HG03103 (cell line): ENCODE data around the gene FOXJ1.

Source experiments
- ATAC-seq: cut with Tn5 transposase; IDR thresholded peaks from one replicate; pipeline ENCODE4 v1.9.1; 2021; ENCODE audit warnings: low read depth; ENCODE audit not compliant: unreplicated experiment

FOXJ1 gene

DNA sequence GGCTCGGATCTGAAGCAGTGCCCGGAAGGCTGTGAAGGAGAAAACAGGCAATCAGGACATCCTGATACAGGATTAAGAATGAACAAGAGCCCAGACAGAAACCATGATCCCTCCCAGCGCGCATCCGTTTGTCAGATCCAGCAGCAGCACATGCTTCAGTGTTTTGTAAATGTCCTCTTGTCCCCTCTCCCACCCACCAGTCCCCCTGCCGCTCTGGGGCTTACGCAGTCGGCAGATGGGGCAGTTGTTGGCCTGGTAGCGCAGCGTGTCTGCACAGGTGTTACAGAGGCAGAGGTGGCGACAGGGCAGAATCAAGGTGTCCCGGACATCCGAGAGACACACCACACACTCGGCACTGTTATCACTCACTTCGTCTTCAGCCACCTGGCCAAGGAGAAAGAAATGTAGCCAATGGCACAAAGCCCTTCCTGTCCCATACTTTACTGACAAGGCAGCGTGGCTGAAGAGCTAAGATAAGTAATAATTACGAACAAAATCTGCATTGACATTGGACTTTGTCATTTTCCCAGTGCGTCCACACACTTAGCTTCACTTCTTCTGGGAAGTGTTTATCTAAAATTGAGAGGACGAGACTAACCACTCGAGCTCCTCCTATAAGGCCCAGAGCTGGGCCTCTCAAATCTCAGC is 20.7 kb upstream of the FOXJ1 start:
- ATAC-seq, result no peak

DNA sequence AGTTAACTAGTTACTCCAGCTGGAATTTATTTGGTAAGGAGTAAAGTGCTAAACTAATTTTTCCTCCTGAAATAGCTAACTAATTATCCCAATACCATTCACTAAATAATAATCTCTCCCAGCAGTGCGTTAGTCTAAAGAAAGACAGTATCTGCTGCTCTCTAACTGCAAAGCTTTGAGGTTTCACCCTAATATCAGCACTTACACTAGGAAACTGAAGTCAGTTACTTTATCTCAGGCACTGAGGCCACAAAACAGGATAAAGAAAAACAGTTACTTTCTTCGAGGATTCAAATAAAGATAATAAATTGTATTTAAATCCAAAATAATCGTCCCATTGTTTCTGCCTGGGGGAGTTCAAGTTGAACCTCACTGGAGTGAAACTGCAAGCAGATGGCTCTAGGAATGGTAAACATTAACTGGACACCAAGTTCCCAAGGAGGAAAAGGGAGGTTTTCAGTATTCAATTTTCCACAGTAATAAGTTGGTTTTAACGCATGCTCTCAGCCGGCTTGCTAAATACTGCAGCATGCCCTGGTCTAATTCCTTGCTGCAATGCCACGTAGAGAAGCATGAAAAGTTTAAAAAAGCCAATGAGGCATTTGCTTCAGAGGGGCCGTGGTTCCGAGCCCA is 20.0 kb upstream of the FOXJ1 start:
- no peak for ATAC-seq

DNA sequence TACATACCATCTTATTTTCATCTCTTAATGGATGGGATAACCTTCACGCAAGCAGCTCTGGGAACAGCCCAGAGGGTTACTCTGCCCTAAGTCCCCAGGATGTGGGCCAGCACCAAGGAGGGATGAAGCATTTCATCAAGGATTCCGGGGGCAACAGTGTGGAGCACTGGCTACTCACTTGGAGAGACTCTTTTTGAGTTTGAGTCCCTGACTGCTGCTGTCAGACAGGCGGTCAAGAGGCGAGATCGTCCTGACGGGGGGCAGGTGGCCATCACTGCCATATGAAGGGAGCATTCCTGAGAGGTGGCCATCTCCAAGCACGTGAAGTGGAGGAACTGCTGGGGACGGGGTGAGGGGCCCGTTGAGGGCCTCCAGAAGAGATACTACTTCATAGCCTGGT is 18.1 kb upstream of the FOXJ1 start:
- no peak for ATAC-seq

DNA sequence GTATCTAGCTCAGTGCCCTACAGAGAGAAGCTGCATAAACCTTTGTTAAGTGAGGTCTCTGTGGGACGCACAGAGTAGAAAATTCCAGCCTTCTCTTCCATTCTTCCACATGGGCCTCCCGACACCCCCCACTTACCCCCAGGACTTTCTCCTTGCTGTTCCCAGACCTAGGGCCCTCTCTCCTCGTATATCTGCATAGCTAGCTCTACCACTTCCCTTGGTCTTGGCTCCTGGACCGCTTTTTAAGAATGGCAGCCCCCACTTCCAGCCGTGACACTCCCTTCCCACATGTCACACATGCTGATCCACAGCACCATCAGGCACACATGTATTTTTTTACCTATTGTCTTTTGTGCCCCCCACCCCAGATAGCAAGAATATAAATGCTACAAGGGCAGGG is 16.7 kb upstream of the FOXJ1 start:
- no peak for ATAC-seq

DNA sequence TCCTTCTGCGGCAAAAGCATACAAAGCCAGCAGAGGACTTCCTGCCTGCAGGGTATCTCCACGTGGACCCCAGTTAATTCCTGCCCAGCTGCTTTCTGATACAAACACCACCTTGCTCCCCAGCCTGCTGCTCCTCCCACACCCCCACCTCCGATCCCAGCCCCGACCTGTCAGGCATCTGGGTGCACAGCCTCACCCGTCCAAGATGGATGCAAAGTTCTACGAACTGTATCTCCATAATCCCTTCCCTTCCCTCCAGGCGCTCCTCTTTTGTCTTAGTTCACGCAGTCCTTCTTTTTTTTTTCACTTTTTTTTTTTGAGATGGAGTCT is 15.6 kb upstream of the FOXJ1 start:
- no peak for ATAC-seq

DNA sequence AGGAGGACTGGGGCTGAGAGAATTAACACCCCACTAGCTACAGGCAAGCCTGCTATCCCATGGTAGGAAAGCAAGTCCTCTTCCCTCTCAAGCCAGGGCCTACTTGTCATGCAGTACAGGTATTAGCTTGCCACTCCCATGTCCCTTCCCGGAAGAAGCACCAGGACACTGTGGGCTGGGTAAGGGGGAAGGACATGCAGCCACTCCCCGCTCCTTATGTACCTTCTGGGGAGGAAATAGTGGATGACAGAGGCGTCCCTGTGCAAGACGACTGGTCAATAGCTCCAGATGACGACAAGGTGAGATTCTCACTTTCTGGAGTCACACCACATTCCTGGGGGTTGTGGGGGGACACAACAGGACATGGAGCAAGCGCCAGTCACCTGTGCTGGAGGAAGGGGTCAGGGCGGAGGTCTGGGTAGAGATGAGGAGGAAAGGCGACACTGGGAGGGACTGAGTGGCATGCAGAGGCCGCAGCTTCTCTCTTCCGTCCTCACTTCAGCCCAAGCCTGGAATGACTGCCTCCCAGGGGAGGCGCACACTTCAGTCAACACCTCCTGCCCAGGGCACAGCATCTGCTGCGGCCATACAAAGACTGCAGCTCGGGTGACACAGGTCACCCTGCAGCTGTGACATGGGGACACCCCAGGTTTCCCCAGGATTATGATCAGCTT is 15.1 kb upstream of the FOXJ1 start:
- no peak for ATAC-seq

DNA sequence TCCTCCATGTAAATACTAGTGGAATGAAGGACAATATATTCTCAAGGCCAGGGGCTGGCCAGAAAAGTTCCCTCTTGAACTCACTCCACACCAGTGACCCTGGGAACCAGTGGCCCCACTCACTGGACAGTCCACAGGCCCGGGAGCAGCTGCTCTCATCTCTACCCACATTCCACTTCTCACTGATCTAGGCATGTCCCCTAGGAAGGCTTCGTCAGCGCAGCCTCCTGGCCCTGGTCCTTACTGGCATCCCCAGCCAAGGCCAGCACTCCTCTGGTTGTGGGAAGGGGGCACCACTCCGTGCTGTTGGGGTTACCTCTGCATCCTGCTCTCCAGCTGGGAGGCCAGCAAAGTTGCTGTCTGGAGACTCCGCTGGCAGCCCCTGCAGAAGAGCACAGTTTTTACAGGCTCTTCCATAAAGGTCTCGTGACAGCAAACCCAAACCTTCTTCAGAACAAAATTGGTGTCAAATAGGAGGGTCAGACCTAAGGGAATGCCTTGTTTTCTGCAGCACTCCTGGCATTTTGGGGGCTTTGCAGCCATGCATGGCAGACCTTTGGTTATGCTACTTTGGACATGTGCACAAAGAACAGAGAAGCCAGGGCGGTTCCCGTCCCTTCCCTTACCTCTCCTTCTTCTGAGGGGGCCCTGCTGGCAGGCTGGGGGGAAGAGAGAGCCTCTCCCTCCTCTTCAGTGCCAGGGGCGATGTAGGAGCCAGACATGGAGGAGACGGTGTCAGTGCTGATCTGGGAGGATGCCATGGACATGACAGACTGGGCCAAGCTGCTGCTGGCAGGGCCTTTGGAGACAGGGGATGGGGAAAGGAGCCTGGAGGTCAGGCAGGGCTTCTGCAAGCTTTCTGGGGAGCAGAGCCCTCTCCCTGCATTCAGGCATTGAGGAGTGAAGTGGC is 14.1 kb upstream of the FOXJ1 start:
- no peak for ATAC-seq

DNA sequence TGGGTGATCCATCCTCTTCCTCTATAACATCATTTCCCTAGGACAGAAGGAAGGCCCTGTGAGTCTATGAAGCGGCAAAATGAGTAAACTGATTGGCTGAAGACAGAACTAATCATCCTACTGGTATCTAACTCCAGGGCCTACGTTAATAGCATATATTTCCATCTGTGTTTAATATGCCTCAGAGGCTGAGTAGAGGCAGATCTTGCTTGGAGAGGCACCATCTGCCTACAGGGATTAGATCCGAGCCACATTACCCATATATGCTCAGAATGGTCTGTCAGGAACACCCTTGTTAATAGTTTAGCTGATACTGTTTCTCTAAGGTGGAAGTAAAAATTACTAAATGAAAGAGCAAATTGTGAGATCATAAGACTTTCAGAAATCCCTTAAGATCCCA is 13.2 kb upstream of the FOXJ1 start:
- ATAC-seq, result no peak

DNA sequence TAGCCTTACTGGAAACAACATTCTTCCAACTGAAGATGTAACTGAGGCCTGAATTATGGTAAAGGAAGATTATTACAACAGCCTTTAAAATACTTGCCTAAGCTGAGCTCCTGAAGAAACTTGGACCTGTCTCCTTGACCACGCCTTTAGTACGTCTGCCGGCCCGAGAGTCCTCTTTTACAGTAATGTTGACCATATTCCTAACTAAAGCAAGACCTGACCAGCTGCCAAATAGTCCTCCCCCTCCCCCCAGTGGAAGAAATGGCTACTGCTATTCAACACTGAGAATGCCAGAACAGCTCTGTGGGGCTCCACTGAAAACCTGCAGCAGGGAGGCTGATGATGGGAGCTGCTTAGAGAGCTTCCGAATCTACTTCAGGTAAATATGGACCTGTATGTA is 12.6 kb upstream of the FOXJ1 start:
- no peak for ATAC-seq

DNA sequence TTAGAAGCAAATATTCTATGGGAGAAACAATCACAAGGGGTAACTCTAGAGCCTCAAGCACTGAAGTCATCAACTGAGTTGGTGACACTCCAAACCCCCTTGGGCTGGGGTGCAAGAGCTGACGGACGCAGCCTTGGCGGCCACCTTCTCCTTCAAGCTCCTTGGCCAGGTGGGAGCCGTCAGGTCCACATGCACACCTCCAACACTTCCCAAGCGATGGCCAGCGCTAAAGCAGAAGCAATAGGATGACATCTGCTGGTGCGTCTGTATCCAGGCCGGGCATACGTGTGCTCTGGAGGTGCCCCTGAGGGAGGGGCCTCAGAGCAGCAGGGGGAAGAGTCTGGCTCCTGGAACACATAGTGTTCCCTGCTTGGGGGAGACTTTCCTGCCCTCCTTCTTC is 12.2 kb upstream of the FOXJ1 start:
- no peak for ATAC-seq

DNA sequence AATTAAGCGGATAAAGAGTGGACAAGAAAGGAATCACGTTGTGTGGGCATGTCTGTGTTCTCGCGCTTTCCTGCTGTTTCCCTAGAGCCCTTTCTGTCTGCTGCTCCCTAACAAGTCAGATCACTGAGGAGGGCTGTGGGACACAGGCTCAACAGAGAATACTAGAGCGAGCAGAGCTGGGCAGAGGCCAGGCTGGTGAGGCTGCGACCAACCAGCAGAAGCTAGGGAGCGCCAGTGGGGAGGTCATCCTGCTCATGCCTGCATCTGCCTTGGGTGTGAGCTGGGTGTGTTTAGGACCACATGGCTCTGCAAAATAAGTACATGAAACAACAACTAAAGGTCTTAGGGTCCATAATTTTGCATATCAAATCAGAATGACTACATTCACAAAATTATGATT is 11.5 kb upstream of the FOXJ1 start:
- ATAC-seq, result no peak

DNA sequence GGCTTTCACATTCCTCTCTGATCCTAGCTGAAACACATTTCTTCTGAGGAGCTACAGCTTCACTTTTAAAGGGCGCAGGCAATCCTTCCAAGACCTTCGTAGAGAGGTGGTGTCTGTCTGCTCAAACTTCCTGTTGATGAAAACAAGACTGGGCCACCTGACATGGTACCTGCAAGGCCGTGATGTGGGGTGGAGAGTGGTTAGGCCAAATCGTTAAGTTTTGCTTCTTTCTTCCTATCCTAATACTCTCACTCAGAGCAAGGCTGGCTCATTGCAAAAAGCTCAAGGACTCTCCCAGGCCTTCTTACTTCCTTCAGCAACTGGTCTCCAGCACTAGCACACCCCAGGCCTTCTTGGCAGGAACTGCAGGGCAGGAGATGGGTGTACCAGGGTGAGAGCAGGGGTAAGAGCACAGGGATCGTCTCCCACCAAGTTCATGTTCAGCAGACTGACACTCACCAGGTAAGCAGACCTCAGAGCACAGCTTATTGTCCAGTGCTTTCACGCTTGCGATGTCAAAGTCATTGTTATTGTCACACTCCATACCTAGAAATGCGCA is 10.9 kb upstream of the FOXJ1 start:
- no peak for ATAC-seq

DNA sequence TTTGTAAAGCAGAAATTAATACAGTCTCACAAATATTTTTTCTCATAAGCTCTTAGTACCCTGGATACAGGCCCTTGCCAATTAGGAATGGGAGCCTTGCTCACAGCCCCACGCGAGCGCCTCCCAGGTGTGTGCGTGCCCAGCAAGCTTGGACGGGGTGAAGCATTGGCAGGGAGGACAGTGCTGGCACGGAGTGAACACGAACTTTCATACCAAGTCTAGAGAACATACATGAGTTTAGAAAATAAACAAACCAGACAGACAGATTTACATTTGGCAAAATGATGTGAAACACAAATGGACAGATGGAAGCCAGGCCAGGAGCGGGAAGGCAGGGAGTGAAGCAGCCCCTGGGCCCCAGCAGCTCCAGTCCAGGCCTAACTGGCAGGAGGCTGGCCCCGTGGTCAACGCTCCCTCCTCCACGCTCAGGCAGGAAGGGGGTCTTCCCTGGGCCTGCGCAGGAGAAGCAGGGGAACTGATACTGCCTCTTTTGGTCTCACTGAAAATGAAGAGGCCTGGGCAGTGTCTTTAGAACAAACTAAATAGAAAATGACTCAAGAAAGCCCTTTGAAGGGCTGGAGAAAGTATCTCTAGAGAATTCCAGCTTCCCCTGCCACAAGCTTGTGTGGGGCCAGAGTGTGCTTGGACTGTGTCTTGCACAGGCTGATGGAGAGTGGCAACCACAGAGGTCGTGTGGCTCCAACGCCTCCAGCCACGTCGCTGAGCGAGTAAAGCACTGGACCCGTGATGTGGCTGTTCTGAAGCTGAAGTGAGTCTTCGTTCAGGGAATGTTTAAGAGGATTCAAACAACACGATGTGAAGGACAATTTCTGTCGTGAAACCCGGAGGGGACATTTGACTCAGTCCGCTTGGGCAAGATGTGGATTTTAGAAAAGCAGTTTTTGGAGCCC is 9.9 kb upstream of the FOXJ1 start:
- no peak for ATAC-seq

DNA sequence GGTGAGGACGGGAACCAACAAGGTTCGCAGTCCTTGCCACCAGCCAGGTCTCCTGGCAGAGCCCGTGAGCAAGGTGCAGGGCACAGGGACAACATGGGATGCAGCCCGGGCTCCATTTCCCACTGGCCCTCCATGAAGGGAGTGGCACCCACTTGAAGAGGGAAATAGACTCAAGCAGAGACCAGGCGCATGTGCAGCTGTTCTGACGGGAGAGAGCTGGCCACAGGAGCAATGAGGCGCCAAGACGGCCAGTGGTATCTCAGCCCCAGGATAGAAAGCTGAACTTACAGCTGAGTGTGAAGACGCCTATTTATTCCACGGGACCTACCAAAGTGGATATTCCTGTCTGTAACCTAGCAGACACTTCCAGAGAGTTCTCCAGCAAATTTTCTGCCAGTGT is 8.2 kb upstream of the FOXJ1 start:
- no peak for ATAC-seq

DNA sequence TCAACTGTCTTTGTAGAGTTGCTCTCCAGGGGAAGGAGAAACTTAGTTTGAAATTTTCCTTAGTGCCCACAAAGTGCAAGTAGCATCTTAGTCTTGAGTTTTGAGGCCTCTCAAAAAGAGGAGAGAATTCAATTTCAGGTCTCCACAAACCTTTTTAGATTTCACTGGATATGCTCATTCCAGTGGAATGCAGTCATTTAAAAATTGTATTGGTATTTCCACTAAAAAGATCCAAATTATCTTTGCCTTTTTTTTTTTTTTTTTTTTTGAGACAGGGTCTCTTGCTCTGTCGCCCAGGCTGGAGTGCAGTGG is 6.9 kb upstream of the FOXJ1 start:
- ATAC-seq, result no peak

DNA sequence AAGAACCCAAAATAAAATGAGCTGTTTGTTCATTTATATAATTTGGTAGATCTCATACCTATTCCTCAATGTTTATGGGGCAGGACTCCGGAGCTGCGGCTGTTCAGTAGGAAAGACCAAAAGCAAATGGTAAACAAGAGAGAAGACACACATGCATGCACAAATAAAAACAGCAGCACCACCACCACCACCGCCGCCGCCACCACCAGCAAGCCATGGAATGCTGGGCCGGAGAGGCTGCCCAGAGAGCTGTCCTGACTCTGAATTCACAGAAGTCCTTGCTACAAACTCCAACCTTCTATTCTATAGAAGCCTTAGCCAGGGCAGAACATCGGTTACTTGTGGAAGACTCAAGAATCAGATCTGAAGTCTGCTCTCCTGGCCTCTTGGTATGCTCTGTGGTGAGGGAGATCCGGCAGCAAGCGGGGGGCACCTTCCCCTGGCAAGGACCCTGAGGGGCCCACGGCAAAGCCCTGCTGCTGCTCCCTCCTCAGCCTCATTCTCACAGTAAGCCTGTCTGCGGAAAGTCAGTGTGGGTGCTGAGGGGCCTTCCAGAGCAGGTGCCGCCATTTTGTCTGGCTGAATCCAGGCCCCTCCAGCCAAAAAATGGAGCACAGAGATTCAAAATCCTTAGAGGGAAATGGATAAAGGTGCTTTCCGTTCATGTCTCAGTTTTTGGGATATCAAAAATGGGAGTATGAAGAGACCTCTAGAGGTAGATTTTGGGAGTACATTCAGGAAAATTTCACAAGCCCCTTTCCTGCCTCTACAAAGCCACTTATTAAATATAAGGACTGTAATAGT is 6.4 kb upstream of the FOXJ1 start:
- no peak for ATAC-seq

DNA sequence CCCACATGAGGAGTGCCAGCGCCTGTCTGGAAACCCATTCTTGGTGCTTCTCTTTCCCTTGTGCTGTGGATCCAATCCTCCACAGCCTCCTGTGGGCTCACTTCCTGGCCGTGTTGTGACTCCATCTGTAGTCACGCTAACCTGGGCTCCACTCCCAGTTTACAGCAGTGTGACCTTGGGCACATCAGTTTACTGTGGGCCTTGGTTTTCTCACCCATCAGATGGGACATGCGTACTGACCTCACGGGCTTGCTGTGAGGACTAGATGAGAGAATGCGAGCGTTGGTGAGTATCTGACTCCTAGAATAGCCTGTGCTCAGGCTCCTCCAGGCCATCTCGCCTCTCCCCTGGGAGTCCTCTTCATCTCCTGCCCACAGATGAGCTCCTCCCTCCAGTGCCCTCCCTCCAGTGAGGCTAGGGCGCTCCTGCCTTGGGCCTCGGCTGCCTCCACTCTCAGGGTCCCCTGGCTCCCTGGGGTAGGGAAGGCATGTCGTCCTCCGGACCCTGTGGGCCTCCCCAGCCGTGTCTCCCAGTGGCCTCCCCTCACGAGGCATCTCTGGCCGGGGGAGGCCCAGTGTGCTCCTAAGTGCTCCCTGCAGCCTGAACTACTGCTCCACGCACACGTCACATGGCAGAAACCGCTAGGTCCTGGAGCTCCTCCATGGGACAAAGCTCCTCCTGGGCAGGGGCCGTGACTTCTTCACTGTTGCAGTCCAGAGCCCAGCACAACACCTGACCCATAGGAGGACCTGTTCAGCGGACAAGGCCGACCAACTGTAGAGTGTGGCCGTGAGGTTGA is 5.2 kb upstream of the FOXJ1 start:
- no peak for ATAC-seq

DNA sequence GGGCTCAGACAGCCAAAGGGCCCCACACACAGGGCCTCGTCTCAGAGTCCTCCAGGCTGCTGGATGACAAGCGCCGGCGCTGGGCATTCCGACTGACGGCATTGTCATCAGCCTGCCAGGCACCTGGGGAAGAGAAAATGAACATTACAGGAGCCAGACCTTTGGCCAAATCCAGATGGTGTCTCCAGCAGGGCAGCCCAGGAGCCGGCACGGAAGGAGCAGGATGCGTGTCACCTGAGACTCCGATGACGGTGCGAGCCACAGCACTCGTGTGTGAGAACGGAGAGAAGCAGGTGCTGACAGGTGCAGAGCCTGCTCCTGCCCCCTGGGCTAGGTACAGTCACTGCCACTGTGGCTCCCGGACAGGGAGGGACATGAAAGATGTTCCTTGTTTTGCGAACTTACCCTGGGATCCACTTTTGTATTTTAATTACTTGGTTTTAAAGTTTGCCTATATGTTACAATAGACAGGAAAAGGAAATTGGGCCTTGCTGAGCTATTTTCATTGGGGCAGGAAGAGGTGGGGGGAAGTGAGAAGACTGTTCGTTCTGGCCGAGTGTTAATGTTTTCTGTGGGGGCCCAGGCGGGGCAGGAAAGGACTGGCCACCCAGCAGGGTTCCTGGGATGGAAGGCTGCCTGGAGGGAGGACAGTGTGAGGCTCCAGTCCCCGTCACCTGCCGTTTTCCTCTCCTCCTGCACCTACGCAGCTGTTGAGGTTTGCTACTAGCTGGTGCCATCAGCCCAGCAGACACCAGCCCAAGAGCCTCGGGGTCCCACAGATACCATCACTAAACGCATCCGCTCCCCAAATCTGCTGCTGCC is 4.4 kb upstream of the FOXJ1 start:
- ATAC-seq, result no peak
